IgD-negative memory B cell (primary cell): ENCODE data around the gene TMEM119. TPM values are rescaled to one million over a fixed set of nuclear protein-coding genes. Genes with fewer than 3 reads are reported as not detected.
"Not testable (repeated sequence)": the region's sequence is repeated elsewhere in the genome, so short reads cannot be mapped to it uniquely, and the experiment has no call there.

Experiments used
- H3K27ac Mint-ChIP-seq, 3 donors: one replicate each; pipeline ENCODE4 v1.8.0; 2020 to 2022; ENCODE audit warnings: mild to moderate bottlenecking in 3 of 3, mixed read lengths in 3 of 3, moderate library complexity in 1 of 3
- H3K27me3 Mint-ChIP-seq: one replicate; pipeline ENCODE4 v1.8.0; 2021; ENCODE audit warnings: mixed read lengths
- H3K36me3 Mint-ChIP-seq: one replicate; pipeline ENCODE4 v1.8.0; 2020; ENCODE audit warnings: mild to moderate bottlenecking, mixed read lengths
- H3K4me1 Mint-ChIP-seq, 3 donors: one replicate each; pipeline ENCODE4 v1.8.0; 2020 to 2022; ENCODE audit warnings: mixed read lengths in 3 of 3, mild to moderate bottlenecking in 1 of 3
- H3K4me3 Mint-ChIP-seq, 4 donors: one replicate each; pipeline ENCODE4 v1.8.0; 2020 to 2022; ENCODE audit warnings: mild to moderate bottlenecking in 4 of 4, mixed read lengths in 4 of 4, moderate library complexity in 3 of 4
- H3K9me3 Mint-ChIP-seq, 3 donors: one replicate each; pipeline ENCODE4 v1.8.0; 2020 to 2021; ENCODE audit warnings: mixed read lengths in 3 of 3, mild to moderate bottlenecking in 1 of 3
- polyA plus RNA-seq: library from polyadenylated mRNA; unstranded; fragments of 300-500 nt; fragmentation: Illumina TruSeq; gene quantifications from one replicate; pipeline ENCODE4 v1.2.3, GENCODE V29; 2021

Gene TMEM119
- polyA plus RNA-seq, 1 donor from 2014 or later, result 0.33 TPM

DNA sequence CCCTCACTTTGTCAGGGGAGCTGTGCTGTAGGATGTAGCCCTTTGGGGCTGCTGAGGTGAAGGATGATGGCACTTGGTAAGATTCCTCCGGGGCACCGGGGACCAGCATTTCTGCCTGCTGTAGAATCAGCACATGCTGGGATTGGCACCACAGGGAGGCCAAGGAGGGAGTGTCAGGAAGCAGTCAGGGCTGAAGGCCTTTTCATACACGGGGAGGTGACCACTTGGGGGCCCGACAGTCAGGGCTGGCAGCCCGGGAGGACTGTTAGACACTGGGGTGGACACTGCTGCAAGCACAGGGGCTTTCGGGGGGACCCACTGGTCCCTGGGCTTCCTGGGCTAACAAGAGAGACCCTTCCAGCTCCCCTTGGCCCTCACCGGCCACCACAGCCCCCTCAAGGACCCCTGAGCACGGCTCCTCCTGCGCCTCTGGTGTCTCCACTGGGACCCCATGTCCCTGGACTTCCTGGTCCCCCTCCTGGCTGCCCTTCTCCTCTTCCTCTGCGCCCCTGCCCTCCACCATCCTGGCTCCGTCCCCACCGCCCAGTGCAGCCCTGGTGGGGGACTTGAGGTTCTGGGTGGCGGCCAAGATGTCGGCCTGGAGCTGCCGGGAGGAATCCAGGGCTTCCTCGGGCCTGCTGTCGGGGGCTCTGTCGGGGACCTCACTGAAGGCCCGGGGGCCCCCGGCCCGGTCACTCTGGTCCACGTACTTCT is 6.5 kb downstream of the TMEM119 start:
- no peaks in the 10 kb centered on the region for H3K9me3 Mint-ChIP-seq
- H3K4me1 Mint-ChIP-seq, result no peaks in the 10 kb centered on the region
- no peaks in the 10 kb centered on the region for H3K36me3 Mint-ChIP-seq
- no peaks in the 10 kb centered on the region for H3K27me3 Mint-ChIP-seq
- no peak overlapping the region for H3K4me3 Mint-ChIP-seq
- no peak overlapping the region for H3K27ac Mint-ChIP-seq

DNA sequence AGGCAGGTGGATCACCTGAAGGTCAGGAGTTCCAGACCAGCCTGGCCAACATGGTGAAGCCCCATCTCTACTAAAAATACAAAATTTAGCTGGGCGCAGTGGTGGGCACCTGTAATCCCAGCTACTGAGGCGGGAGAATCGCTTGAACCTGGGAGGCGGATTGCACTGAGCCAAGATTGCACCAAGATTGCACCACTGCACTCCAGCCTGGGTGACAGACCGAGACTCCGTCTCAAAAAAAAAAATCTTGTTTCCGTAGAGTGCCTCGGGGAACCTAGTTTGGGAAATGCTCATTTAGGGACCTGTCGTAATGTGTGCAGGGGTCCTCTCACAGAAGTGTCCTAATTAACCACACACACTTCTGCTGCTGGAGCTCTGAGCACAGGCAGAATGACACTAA is 7.4 kb downstream of the TMEM119 start:
- not testable (repeated sequence) for H3K4me3 Mint-ChIP-seq, H3K36me3 Mint-ChIP-seq, H3K27me3 Mint-ChIP-seq, H3K9me3 Mint-ChIP-seq, H3K4me1 Mint-ChIP-seq, H3K27ac Mint-ChIP-seq

DNA sequence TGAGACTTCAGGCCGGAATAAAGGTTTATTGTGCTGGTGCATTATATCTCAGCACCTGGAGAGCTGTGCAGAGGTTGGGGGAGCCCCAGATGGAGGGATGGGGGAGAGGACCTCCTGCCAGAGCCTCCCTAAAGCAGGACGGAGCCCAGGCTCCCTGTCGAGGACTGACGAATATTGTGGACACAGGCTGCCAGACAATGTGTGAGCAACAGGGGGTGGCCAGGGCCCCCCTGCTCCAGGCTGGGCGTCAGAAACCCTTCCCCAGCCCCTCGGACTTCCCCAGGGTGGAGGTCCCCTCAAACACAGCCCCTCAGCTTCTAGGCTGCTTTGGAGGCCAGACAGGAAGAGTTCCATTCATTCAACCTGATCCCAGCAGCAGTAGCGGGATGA is 8.0 kb downstream of the TMEM119 start:
- Mint-ChIP-seq H3K36me3 (no peaks in the 10 kb centered on the region), H3K27ac (no peak overlapping the region), H3K4me1 (no peaks in the 10 kb centered on the region), H3K4me3 (no peak overlapping the region), H3K27me3 (no peaks in the 10 kb centered on the region), H3K9me3 (no peaks in the 10 kb centered on the region)

DNA sequence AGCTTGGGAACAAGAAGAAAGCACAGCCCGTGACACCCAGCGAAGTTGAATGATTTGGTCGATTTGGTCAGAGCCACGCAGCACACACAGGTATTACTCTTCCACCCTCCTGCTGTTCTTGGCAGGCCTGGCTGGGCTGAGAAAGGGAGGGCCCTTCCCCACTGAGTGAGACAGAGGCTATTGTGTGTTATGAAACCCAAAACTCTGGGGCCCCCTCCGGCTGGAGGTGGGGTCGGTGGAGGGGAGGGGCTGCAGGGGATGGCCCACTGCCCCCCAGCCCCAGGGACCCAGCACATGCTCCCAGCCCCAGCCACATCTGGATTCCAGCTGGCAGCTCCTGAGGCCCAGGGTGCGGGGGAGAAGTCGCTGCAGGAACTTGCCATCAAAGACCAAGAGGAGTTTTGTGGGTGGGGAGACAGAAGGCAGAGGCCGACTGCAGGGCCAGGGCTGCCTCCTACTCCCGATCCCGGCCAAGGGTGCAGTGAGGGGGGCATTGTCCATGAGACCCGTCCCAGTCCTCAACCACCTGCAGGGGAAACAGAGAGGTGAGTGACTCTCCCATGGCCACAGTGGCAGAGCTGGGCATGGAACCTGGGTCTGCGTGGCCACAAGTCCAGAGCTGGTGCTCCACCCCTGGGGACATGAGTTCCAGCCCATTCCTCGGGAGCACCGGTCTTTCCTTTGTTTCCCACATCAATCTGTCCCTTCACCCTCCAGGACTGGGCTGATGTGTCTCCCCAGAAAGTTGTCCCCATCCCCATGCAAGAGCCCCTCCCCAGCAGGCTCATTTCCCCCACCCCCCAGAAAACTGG is 8.7 kb downstream of the TMEM119 start:
- H3K36me3 Mint-ChIP-seq, result no peaks in the 10 kb centered on the region
- no peaks in the 10 kb centered on the region for H3K27me3 Mint-ChIP-seq
- H3K9me3 Mint-ChIP-seq, result no peaks in the 10 kb centered on the region
- no peak overlapping the region for H3K4me3 Mint-ChIP-seq
- H3K27ac Mint-ChIP-seq, result no peak overlapping the region
- H3K4me1 Mint-ChIP-seq, result no peaks in the 10 kb centered on the region

DNA sequence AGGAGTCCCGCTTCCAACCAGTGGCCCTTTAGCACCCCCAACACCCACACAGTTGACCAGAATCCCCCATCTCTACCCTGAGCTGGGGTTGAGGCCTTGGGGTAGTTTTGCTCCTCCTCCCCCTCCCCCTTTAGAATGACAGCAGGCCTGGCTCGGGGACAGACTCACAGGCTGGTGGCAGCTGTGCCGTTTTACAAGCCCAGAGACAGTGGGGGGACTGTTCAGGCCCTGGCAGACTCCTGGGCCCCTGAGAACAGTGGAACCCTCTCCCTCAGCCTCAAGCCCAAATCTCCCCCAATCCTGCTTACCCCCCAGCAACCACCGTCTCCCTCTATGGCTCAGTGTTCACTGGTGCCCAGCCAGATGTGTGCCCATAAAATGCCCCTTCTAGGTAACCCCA is 10.1 kb downstream of the TMEM119 start:
- Mint-ChIP-seq H3K27me3 (no peaks in the 10 kb centered on the region), H3K36me3 (no peaks in the 10 kb centered on the region), H3K4me1 (no peaks in the 10 kb centered on the region), H3K27ac (no peak overlapping the region), H3K4me3 (no peak overlapping the region), H3K9me3 (no peaks in the 10 kb centered on the region)

DNA sequence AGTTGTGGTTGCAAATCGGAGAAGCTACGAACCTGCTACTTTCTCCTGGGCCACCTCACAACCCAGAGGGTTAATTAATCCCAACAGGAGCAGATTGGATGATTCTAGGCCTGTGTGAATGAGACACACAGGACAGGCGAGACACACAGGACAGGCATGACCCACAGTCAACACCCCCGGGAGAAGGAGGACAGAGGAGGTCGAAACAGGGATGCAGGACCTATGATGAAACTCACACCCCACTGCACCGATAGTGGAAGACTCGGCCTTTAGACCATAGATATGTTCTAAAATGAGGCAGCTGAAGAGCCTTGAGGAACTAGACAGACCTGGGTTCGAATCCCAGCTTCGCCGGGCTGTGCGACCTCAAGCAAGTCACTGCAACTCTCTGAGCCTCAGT is 11.6 kb downstream of the TMEM119 start:
- H3K27me3 Mint-ChIP-seq, result no peaks in the 10 kb centered on the region
- no peak overlapping the region for H3K4me3 Mint-ChIP-seq
- H3K4me1 Mint-ChIP-seq, result no peaks in the 10 kb centered on the region
- H3K27ac Mint-ChIP-seq, result no peak overlapping the region
- H3K36me3 Mint-ChIP-seq, result no peaks in the 10 kb centered on the region
- H3K9me3 Mint-ChIP-seq, result no peaks in the 10 kb centered on the region

DNA sequence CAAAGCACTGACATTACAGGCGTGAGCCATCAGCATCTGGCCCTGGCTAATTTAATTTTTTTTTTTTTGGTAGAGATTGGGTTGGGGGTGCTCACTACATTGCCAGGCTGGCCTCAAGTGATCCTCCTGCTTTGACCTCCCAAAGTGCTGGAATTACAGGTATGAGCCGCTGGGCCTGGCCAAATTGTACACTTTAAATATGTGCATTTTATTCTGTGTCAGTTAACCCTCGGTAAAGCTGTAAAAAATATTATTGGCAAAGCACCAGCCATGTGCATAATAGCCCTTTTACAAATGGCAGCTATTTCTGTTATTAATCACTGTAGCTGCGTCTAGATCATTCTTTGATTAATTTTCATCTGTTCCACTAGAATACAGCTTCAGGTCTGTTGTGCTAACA is 12.0 kb downstream of the TMEM119 start:
- Mint-ChIP-seq H3K36me3 (no peaks in the 10 kb centered on the region), H3K27ac (no peak overlapping the region), H3K4me1 (no peaks in the 10 kb centered on the region), H3K9me3 (no peaks in the 10 kb centered on the region), H3K27me3 (no peaks in the 10 kb centered on the region), H3K4me3 (no peak overlapping the region)

DNA sequence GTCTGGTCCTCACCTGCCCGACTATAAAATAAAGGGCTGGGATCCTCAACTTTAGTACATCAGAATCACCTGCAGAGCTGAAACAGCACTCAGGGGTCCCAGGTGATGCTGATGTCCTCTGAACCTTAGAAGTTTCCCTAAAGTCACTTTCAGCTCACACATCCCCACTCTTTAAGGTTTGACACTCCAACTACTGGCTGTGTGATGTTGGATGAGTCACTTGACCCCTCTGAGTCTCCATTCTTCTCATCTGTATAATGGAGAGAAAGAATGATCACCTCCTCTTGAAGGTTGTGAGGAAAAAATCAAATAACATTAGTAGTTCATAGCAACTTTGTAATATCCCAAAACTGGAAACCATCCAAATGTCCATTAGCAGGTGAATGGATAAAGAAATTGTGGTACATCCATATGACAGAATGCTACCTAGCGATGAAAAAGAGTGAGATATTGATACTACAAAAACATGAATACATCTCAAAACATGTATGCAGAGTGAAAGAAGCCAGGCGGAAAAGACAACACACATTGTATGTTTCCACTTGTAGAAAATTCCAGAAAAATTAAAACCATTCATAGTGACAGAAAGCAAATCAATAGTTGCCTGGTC is 13.3 kb downstream of the TMEM119 start:
- Mint-ChIP-seq H3K36me3 (no peaks in the 10 kb centered on the region), H3K27ac (peak overlapping the region in 1 of 3 donors; percentile 59), H3K4me1 (peaks cover 0 to 2% (median under 1%) of the 10 kb centered on the region in 3 donors), H3K27me3 (no peaks in the 10 kb centered on the region), H3K4me3 (no peak overlapping the region), H3K9me3 (no peaks in the 10 kb centered on the region)

DNA sequence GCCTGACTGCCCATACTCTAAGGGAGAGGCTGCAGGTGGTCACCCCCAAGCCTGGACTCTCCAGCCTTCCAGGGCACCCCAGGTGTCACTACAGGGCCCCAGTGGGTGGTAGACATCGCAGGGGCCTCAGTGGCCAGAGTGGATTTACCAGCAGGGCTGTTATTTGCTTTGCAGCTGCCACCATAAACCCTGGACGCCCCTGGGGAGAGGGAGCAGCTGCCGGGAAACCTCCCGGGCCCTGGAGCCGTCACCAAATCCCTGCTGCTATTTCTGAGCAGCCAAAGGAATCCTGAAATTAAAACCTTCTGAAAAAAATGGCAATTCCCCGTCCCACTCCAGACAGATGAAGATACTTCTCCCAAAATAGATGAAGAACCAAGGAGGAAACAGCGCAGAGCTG is 13.9 kb downstream of the TMEM119 start:
- no peaks in the 10 kb centered on the region for H3K27me3 Mint-ChIP-seq
- H3K36me3 Mint-ChIP-seq, result no peaks in the 10 kb centered on the region
- peaks cover 0 to 6% (median 5%) of the 10 kb centered on the region in 3 donors for H3K4me1 Mint-ChIP-seq

DNA sequence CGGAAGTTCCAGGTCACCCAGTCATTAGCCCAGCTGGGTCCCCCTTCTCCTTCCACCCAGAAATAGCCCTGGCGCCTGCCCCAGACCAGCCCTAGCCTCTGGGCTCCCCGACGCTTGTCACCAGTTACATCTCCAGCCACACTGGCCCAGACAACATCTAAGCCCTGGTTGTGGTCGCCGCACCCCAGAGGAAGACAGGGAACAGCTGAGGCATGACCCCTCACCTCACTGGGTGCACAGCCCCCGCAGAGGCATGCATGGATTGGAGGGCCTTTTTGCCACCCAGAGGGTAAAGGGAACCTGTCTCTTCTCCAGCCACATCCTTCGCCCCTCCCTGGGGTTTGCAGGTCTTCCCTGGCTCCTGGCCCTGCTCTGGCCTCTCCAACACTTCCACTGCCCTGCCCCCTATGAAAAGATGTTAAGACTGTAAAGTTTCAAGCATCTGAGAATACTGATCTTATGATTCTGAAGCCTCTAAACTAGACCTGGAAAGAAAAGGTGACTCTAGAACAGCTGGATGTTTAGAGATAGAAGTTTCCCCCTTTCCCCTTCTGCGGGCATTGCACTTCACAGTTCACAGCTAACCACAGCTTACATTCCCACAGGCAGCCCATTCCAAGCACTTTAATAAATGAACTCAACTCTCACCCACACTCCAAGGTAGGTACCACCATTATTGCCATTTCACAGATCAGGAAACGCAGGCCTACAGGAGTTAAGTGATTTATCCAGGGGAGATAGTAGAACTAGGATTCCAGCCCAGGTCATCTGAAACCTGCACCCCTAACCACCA is 14.7 kb downstream of the TMEM119 start:
- H3K27ac Mint-ChIP-seq, result no peak overlapping the region
- H3K9me3 Mint-ChIP-seq, result peaks cover 0 to 2% (median 0%) of the 10 kb centered on the region in 3 donors
- H3K36me3 Mint-ChIP-seq, result no peaks in the 10 kb centered on the region
- H3K4me3 Mint-ChIP-seq, result no peak overlapping the region
- no peaks in the 10 kb centered on the region for H3K27me3 Mint-ChIP-seq
- H3K4me1 Mint-ChIP-seq, result peaks cover 0 to 8% (median 5%) of the 10 kb centered on the region in 3 donors

More for the DNA sequence above, 13.9 kb downstream of the TMEM119 start:
- Mint-ChIP-seq H3K9me3 (no peaks in the 10 kb centered on the region), H3K4me3 (no peak overlapping the region), H3K27ac (peak overlapping the region in 1 of 3 donors; percentile 59)

DNA sequence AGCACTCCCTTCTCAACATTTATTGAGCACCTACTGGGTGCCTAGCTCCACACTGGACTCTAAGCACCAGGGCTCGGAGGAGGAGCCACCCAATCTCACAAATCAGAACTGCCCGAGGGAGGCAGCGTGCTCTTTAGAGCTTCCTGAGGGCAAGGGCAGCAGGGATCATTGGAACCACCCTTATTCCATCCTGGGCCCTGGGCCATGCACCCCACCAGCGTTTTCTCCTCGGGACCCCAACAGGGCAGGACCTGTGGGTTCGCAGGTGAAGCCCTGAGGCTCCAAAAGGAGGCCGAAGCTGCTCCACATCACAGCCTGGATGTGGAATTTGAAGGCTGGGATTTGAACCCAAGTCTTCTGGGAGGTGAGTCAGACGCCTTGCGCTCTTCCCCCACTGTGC is 15.4 kb downstream of the TMEM119 start:
- Mint-ChIP-seq H3K27ac (no peak overlapping the region), H3K4me3 (no peak overlapping the region), H3K9me3 (peaks cover 0 to 2% (median 0%) of the 10 kb centered on the region in 3 donors), H3K36me3 (no peaks in the 10 kb centered on the region), H3K27me3 (no peaks in the 10 kb centered on the region), H3K4me1 (peaks cover 0 to 11% (median 8%) of the 10 kb centered on the region in 3 donors)

DNA sequence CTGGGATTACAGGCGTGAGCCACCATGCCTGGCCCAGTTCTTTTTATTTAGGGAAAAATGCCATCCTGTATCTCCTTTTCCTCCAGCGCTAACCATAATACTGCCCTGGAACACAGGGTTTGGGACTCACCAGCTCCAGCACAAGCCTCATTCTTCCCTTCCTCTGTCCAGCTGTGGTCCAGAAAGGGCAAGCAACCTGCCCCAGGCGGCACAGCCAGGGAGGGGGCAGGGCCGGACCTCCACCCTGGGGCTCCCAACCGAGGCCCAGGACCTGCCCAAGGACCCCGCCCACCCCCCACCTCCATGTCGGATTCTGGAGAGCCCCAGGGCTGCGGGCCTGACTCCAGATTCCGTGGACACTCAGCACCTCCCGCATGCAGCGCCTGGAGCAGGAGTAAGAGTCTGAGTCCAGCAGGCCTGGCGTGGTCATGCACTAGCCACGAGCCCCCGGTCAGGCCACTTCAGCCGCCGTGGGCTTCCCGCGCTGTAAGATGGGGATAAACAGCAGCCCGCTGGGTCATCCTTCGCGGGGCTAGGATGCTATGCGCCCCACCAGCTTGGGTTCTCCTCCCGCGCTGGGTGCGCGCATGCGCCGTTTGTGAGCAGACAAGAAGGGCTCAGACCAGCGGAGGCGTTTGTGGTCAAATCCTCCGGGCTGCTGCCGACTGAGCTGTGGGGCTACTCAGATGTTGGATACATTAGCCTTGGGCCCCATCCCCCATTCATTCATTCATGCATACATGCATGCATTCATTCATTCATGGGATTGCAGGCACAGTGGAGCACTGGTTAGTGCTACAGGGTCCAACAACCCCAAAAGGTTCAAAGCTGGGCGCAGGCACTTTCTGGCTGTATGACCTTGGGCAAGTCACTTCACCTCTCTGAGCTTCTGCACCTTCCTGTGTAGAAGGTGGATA is 16.3 kb downstream of the TMEM119 start:
- no peak overlapping the region for H3K27ac Mint-ChIP-seq
- no peaks in the 10 kb centered on the region for H3K27me3 Mint-ChIP-seq
- H3K36me3 Mint-ChIP-seq, result no peaks in the 10 kb centered on the region
- H3K4me3 Mint-ChIP-seq, result no peak overlapping the region
- peaks cover 0 to 12% (median 8%) of the 10 kb centered on the region in 3 donors for H3K4me1 Mint-ChIP-seq
- H3K9me3 Mint-ChIP-seq, result peaks cover 0 to 2% (median 0%) of the 10 kb centered on the region in 3 donors

DNA sequence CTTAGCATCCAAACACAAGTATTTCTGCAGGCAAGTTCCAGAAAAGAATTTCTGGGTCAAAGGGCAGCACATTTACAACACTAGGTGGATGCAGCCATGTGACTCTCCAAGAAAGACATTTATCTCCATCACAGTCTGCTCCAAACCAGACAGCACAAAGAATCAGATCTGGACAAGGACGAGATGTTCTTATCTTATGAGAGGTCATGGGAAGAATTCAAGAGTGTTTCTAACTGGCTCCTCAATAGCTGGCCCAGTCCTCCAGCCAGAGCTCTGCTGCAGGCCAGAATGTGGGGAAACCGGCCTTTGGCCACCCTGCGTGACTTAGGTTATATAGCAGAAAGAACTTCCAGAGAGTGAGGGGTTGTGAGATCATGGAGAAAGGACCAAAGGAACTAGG is 17.4 kb downstream of the TMEM119 start:
- no peak overlapping the region for H3K4me3 Mint-ChIP-seq
- peaks cover 0 to 18% (median 11%) of the 10 kb centered on the region in 3 donors for H3K4me1 Mint-ChIP-seq
- no peaks in the 10 kb centered on the region for H3K36me3 Mint-ChIP-seq
- no peak overlapping the region for H3K27ac Mint-ChIP-seq
- H3K9me3 Mint-ChIP-seq, result peaks cover 0 to 2% (median 0%) of the 10 kb centered on the region in 3 donors
- no peaks in the 10 kb centered on the region for H3K27me3 Mint-ChIP-seq

DNA sequence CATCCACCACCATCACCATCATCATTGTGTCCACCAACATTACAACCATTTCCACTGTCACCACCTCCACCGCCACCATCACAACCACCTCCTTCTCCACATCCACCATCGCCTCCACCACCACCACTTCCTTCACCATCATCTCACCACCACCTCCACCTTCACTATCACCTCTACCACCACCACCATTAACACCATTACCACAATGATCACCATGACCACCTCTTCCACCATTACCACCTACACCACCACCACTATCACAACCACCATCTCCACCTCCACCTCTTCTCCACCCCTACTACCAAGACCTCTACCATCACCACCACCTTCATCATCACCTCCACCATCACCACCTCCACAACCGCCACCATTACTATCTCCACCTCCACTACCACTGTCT is 19.1 kb downstream of the TMEM119 start:
- peaks cover 0 to 2% (median 0%) of the 10 kb centered on the region in 3 donors for H3K9me3 Mint-ChIP-seq
- no peaks in the 10 kb centered on the region for H3K36me3 Mint-ChIP-seq
- H3K4me3 Mint-ChIP-seq, result peak overlapping the region in 2 of 4 donors; percentile 0 to 17
- peak overlapping the region in 1 of 3 donors; percentile 21 for H3K27ac Mint-ChIP-seq
- no peaks in the 10 kb centered on the region for H3K27me3 Mint-ChIP-seq
- H3K4me1 Mint-ChIP-seq, result peaks cover 0 to 23% (median 21%) of the 10 kb centered on the region in 3 donors
